MG63 (cell line): ENCODE data around the gene ERBB4. TPM values are rescaled to one million over a fixed set of nuclear protein-coding genes. Genes with fewer than 3 reads are reported as not detected.
A peak's percentile ranks its signal among the peaks of the same experiment; 100 is the strongest.
"Not testable (repeated sequence)": the region's sequence is repeated elsewhere in the genome, so short reads cannot be mapped to it uniquely, and the experiment has no call there.

ENCODE experiments used
- DNase-seq: peaks from one replicate; pipeline ENCODE4 v3.0.0-alpha.2; 2020
- H3K27me3 ChIP-seq: fragments of 250-450 bp; sonication (Bioruptor Pico); 2 replicates; pipeline ENCODE4 v1.5.1; 2020; ENCODE audit warnings: mild to moderate bottlenecking, moderate library complexity
- H3K36me3 ChIP-seq: fragments of 250-450 bp; sonication (Bioruptor Pico); 2 replicates; pipeline ENCODE4 v1.5.1; 2020; ENCODE audit warnings: mild to moderate bottlenecking, moderate library complexity
- H3K4me3 ChIP-seq: fragments of 250-450 bp; sonication (Bioruptor Pico); 2 replicates; pipeline ENCODE4 v1.5.1; 2020; ENCODE audit warnings: mild to moderate bottlenecking, moderate library complexity
- H3K9me3 ChIP-seq: fragments of 250-450 bp; sonication (Bioruptor Pico); 2 replicates; pipeline ENCODE4 v1.5.1; 2020; ENCODE audit warnings: mild to moderate bottlenecking, moderate library complexity
- total RNA-seq: library from RNA; depleted of rRNA; stranded (reverse); fragments of >200 nt; shearing (Covaris generic); gene quantifications from 2 replicates; pipeline ENCODE4 v1.2.3, GENCODE V29; 2014; ENCODE audit warnings: low replicate concordance

Gene ERBB4
- total RNA-seq, 1 experiment from 2014 or later, result 0.07 TPM

DNA sequence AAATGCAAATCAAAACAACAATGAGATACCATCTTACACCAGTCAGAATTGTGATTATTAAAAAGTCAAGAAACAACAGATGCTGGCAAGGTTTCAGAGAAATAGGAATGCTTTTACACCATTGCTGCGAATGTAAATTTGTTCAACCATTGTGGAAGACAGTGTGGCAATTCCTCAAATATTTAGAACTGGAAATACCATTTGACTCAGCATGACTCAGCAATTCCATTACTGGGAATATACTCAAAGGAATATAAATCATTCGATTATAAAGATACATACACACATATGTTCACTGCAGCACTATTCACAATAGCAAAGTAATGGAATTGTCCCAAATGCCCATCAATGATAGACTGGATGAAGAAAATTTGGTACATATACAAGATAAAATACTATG, 516.7 kb downstream of the ERBB4 start:
- H3K9me3 ChIP-seq, result peaks cover 5% of the 10 kb centered on the region; the same call in 1 of the 2 replicates
- no peak overlapping the region for H3K4me3 ChIP-seq
- H3K36me3 ChIP-seq, result no peaks in the 10 kb centered on the region
- H3K27me3 ChIP-seq, result no peaks in the 10 kb centered on the region
- no peak for DNase-seq

GRCh38 chr2:212015588-212015987, 523.0 kb downstream of the ERBB4 start:
- H3K9me3 ChIP-seq, result no peaks in the 10 kb centered on the region
- H3K4me3 ChIP-seq, result no peak overlapping the region
- no peaks in the 10 kb centered on the region for H3K36me3 ChIP-seq
- no peaks in the 10 kb centered on the region for H3K27me3 ChIP-seq
- DNase-seq, result no peak

- no peak for DNase-seq
- H3K4me3 ChIP-seq, result no peak overlapping the region
- H3K9me3 ChIP-seq, result no peaks in the 10 kb centered on the region
- H3K27me3 ChIP-seq, result no peaks in the 10 kb centered on the region
- H3K36me3 ChIP-seq, result no peaks in the 10 kb centered on the region
Measured at GRCh38 chr2:212013626-212014025, 525.0 kb downstream of the ERBB4 start.

GRCh38 chr2:212010305-212010704, 528.3 kb downstream of the ERBB4 start:
- not testable (repeated sequence) for H3K9me3 ChIP-seq, H3K4me3 ChIP-seq, H3K27me3 ChIP-seq, DNase-seq, H3K36me3 ChIP-seq

DNA sequence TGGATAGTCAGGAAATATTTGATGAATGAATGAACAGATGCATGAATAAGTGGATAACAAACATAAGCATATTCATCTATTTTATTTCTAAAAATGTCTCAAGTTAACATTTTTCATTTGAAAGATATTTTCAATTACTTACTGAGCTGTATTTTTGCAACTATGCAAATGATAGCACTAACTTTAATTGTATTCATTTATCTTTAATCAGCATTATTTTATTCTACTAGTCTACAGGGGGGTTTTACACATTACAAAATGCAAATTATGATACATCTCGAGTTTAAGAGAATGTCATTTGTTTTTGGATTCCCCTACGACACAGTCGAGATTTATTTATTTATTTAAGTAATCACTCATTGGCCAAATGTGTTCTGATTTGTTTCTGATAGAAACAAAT, 530.6 kb downstream of the ERBB4 start:
- no peaks in the 10 kb centered on the region for H3K9me3 ChIP-seq
- no peaks in the 10 kb centered on the region for H3K36me3 ChIP-seq
- no peak overlapping the region for H3K4me3 ChIP-seq
- H3K27me3 ChIP-seq, result no peaks in the 10 kb centered on the region
- no peak for DNase-seq

GRCh38 chr2:212005085-212005671, 533.4 kb downstream of the ERBB4 start:
- no peak overlapping the region for H3K4me3 ChIP-seq
- no peaks in the 10 kb centered on the region for H3K9me3 ChIP-seq
- DNase-seq, result peak; percentile 26
- H3K36me3 ChIP-seq, result no peaks in the 10 kb centered on the region
- no peaks in the 10 kb centered on the region for H3K27me3 ChIP-seq

GRCh38 chr2:212001325-212001724, 537.3 kb downstream of the ERBB4 start:
- DNase-seq, result no peak
- H3K9me3 ChIP-seq, result no peaks in the 10 kb centered on the region
- H3K4me3 ChIP-seq, result no peak overlapping the region
- no peaks in the 10 kb centered on the region for H3K27me3 ChIP-seq
- no peaks in the 10 kb centered on the region for H3K36me3 ChIP-seq

DNA sequence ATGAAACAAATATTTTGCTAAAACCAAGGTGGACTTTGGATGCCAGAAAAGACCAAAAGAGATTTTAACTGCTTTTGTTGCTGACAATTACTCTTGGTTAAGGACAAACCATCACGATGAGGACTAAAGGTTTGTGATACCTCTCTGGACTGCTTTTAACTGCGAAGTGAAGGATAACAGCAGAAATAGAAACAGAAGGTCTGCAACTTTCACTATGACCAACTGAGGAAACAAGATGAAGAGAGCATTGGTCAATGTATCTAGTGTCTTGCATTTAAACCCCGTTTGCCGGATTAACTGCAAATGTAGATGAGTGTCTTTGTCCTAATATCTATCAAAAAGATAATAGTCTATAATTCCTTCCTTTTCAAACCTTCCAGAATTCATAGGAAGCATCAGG, 541.7 kb downstream of the ERBB4 start:
- no peak for DNase-seq
- Histone ChIP-seq H3K9me3 (no peaks in the 10 kb centered on the region), H3K27me3 (no peaks in the 10 kb centered on the region), H3K4me3 (no peak overlapping the region), H3K36me3 (no peaks in the 10 kb centered on the region)

GRCh38 chr2:211994806-211995205, 543.8 kb downstream of the ERBB4 start:
- H3K9me3 ChIP-seq, result no peaks in the 10 kb centered on the region
- no peak overlapping the region for H3K4me3 ChIP-seq
- H3K27me3 ChIP-seq, result no peaks in the 10 kb centered on the region
- no peaks in the 10 kb centered on the region for H3K36me3 ChIP-seq
- DNase-seq, result no peak

- H3K9me3 ChIP-seq, result no peaks in the 10 kb centered on the region
- no peaks in the 10 kb centered on the region for H3K27me3 ChIP-seq
- DNase-seq, result no peak
- H3K36me3 ChIP-seq, result no peaks in the 10 kb centered on the region
- no peak overlapping the region for H3K4me3 ChIP-seq
Measured at GRCh38 chr2:211990335-211990734, 548.3 kb downstream of the ERBB4 start.

DNA sequence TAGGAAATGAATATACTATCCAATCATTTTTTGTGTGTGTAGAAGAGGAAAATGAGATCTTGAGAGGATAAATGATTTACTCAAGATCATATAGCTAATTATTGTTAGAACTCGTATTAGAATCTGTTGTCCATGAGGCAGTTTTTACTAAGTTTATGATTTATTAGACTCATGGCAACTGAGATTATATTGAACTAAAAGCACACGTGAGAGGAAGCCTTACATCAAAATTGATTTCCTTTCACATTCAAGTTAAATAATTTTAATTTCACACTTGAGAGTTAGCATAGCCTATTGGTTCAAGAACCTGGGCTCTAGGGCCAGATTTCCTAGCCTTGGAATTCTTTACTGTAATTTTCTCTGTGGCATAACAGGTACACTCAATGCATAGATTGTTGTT, 552.3 kb downstream of the ERBB4 start:
- Histone ChIP-seq H3K27me3 (no peaks in the 10 kb centered on the region), H3K4me3 (no peak overlapping the region), H3K9me3 (no peaks in the 10 kb centered on the region), H3K36me3 (no peaks in the 10 kb centered on the region)
- no peak for DNase-seq

GRCh38 chr2:211985393-211985792, 553.2 kb downstream of the ERBB4 start:
- DNase-seq, result no peak

GRCh38 chr2:211982162-211982561, 556.4 kb downstream of the ERBB4 start:
- DNase-seq, result no peak
- Histone ChIP-seq H3K27me3 (no peaks in the 10 kb centered on the region), H3K9me3 (no peaks in the 10 kb centered on the region), H3K4me3 (no peak overlapping the region), H3K36me3 (no peaks in the 10 kb centered on the region)

More at GRCh38 chr2:211985393-211985792, 553.2 kb downstream of the ERBB4 start:
- Histone ChIP-seq H3K27me3 (no peaks in the 10 kb centered on the region), H3K4me3 (no peak overlapping the region), H3K9me3 (no peaks in the 10 kb centered on the region), H3K36me3 (no peaks in the 10 kb centered on the region)

GRCh38 chr2:211981451-211981850, 557.2 kb downstream of the ERBB4 start:
- no peak for DNase-seq
- H3K36me3 ChIP-seq, result no peaks in the 10 kb centered on the region
- no peak overlapping the region for H3K4me3 ChIP-seq
- no peaks in the 10 kb centered on the region for H3K9me3 ChIP-seq
- no peaks in the 10 kb centered on the region for H3K27me3 ChIP-seq

DNA sequence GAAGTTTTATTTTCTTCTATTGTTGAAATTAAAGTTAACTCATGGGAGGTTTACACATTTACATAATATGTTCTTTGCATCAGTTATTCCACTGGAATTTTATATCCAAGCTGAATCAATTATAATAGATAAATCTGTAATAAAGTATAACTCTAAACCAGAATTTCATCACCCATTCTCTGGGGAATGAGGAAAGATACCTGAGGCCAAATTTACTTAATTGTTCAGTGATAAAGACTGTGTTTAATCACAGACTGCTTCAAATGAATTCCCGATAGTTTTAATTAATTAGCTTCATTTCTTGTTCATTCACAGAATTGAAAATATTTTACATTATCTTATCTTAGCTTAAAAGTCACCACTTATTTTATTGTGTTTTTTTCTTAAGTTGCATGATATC, 562.5 kb downstream of the ERBB4 start:
- H3K9me3 ChIP-seq, result peaks cover 2% of the 10 kb centered on the region; the same call in 1 of the 2 replicates
- no peaks in the 10 kb centered on the region for H3K36me3 ChIP-seq
- H3K27me3 ChIP-seq, result no peaks in the 10 kb centered on the region
- H3K4me3 ChIP-seq, result no peak overlapping the region
- DNase-seq, result no peak

DNA sequence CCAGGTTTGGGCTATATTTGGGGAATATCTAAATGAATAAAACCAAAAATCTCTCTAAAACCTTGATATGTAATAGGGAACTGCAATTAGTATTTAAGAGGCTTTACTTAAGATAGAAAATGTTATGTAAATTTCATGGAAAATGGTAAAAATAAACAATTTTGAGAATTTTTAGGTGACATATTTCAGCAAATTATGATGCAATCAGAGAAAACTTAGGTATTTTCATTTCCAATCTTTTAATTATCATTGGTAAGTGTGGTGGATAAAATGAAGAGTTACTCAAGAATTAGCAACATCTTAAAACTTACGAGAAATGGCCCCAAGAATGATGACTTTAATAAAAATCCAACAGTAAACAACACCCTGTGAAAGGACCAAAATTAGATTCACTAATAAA, 571.4 kb downstream of the ERBB4 start:
- DNase-seq, result no peak
- Histone ChIP-seq H3K36me3 (no peaks in the 10 kb centered on the region), H3K4me3 (no peak overlapping the region), H3K27me3 (no peaks in the 10 kb centered on the region), H3K9me3 (no peaks in the 10 kb centered on the region; the same call in 1 of the 2 replicates)

DNA sequence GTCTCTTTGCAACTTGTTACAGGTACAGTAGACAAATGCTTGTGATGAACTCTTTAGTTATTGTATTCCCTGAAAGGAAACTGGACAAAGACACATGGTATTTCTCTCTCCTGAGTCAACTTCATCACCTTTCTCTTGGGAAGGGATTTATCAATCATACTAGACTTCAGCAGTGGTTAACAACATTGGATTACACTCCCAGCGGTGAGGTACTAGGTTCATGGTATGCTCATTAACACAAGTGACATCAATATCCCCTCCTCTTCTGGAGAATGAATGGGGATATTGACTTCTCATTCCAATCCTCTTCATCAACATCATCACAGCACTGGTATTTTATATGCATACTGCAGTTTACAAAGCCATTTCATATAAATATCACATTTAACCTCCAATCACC, 574.6 kb downstream of the ERBB4 start:
- no peak for DNase-seq
- Histone ChIP-seq H3K36me3 (no peaks in the 10 kb centered on the region), H3K9me3 (no peaks in the 10 kb centered on the region), H3K4me3 (no peak overlapping the region), H3K27me3 (no peaks in the 10 kb centered on the region)

DNA sequence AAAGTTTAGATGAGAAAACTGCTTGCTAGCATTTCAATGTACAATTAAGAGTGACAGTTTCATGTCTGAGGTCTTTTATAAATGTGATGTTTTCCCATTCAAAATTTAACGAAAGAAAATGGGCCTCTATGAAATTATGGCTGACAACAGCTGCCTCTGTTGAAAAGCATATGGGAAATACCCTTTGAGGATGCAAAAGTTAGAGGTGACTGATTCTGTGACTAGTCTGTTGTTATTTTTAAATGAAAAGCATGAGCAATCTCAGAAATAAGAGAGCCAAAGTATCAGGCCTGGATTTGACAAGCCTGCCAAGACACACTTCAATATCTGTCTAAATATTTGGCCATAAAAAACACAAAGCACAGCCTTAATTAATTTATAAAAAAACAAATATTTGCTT, 580.8 kb downstream of the ERBB4 start:
- no peak overlapping the region for H3K4me3 ChIP-seq
- H3K9me3 ChIP-seq, result no peaks in the 10 kb centered on the region
- no peak for DNase-seq

DNA sequence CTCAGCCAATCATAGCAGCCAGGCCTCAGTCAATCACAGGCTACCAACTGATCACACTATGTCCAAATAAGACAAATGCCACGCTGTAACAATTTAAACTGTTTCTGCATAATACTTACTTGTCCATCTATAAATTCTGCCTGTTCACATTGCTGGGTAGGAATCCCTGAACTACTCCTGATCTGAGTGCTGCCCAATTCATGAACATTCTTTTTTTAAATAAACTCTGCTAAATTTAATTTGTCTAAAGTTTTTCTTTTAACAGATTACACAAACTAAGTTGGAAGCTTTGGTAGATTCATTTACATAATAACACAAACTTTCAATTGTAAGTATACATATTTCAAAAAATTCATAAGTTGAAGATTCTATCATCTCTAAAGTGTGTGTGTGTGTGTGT, 583.0 kb downstream of the ERBB4 start:
- Histone ChIP-seq H3K4me3 (no peak overlapping the region), H3K27me3 (no peaks in the 10 kb centered on the region), H3K9me3 (no peaks in the 10 kb centered on the region), H3K36me3 (no peaks in the 10 kb centered on the region)
- DNase-seq, result no peak

More for the DNA sequence above, 580.8 kb downstream of the ERBB4 start:
- Histone ChIP-seq H3K27me3 (no peaks in the 10 kb centered on the region), H3K36me3 (no peaks in the 10 kb centered on the region)
